Measurements from ENCODE around the gene METTL22.
A peak's percentile ranks its signal among the peaks of the same experiment; 100 is the strongest.

Gene METTL22

GRCh38 chr16:8591451-8591850, 30.0 kb upstream of the METTL22 start:
- no peak for DNase-seq (ENCODE audit: extremely low spot score, insufficient read length, low read depth)
- no peak for FAIRE-seq

GRCh38 chr16:8594149-8594666, 27.3 kb upstream of the METTL22 start:
- FAIRE-seq (no peak), DNase-seq (ENCODE audit: extremely low spot score, insufficient read length, low read depth) (no peak)

- DNase-seq (ENCODE audit: extremely low spot score, insufficient read length, low read depth) (no peak), FAIRE-seq (no peak)
These were observed 25.7 kb upstream of the METTL22 start for GRCh38 chr16:8595783-8596182.

GRCh38 chr16:8596581-8596980, 24.9 kb upstream of the METTL22 start:
- FAIRE-seq (no peak), DNase-seq (ENCODE audit: extremely low spot score, insufficient read length, low read depth) (no peak)

- no peak for DNase-seq (ENCODE audit: extremely low spot score, insufficient read length, low read depth)
These were observed 21.2 kb upstream of the METTL22 start for GRCh38 chr16:8600144-8600775.

DNA sequence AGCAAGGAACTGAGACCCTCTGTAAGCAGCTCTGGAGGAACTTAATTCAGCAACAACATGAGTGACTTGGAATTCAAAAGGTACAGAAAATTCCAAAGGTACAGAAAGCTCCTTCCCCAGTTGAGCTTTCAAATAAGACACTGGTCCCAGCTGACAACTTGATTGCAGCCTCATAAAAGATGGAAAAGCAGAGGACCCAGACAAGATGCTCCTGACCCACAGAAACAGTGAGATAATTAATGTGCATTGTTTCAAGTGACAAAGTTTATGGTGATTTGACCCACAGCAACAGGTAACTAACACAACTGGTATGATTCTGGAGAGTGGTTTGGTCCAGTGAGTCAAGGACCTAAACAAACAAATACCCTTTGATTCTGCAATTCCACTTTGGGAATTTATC, 15.9 kb upstream of the METTL22 start:
- DNase-seq (ENCODE audit: extremely low spot score, insufficient read length, low read depth) (no peak), FAIRE-seq (no peak)

More at GRCh38 chr16:8600144-8600775, 21.2 kb upstream of the METTL22 start:
- no peak for FAIRE-seq

DNA sequence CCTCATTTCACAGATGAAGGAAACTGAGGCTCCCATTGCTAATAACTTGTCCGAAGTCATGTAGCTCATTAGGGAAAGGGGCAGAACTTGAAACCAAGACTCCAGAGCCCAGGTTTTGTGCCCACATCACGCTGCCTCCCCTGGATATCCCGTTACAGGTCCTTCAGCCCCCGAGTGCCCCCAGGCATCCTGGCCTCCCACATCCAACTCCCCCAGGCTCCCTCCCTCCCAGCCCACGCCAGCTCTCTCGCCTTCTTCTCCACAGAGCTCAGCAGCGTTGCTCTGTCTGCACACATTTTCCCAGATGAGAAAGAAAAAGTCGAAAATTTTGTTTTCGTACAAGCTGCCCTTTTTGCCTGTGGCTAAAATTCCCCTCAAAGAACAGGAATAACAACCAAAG, 14.3 kb upstream of the METTL22 start:
- no peak for DNase-seq (ENCODE audit: extremely low spot score, insufficient read length, low read depth)
- no peak for FAIRE-seq

DNA sequence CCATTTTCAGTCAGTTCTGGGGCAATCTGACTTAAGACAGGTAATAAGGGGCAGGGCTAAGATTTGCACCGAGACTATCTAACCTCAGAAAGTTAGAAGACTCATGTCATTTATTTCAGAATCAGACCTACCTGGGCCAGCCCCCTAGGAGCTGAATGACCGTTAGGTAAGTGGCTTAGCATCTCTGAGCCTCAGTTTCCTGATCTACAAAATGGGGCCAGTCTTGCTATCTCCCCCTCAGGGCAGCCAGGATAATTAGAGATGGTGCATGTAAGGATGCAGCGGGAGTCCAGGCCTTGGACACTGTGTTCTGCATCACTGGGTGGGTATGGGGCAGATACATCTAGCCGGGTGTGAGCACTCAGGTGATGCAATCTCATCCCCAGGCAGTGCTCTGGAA, 10.4 kb upstream of the METTL22 start:
- no peak for DNase-seq (ENCODE audit: extremely low spot score, insufficient read length, low read depth)
- no peak for FAIRE-seq

DNA sequence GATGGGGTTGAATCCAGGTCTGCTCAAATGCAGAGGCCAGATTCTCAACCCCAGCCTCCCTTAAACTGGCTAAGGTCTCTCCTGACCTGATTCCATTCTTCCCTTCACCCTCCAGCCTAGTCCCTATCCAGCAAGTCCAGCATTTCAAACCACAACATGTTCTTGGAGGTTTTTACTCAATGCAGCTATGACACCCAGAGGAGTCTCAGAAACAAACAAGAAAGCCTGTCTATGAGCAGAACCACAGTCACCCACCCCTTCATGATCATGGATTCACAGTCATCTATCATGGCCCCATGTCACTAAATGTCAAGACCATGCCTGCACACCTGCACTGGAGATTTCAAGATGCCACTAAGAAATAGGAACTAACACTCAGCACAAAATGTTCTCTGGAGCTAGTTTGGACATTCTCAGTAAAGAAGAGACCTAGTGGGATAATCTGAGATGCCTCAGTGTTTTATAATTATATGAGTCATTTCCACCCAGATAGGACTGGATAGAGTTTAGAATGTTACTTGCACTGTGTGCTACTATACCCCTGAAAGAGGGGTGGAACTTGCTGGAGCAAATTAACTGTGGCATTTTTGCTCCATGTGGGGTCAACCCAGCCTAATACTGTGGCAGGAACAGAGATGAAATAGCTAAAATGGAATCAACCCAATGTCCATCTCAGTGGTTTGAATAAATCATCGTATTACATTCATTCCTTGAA, 9.5 kb upstream of the METTL22 start:
- FAIRE-seq (no peak), DNase-seq (ENCODE audit: extremely low spot score, insufficient read length, low read depth) (no peak)

GRCh38 chr16:8614435-8615029, 7.0 kb upstream of the METTL22 start:
- FAIRE-seq (no peak), DNase-seq (ENCODE audit: extremely low spot score, insufficient read length, low read depth) (no peak)

DNA sequence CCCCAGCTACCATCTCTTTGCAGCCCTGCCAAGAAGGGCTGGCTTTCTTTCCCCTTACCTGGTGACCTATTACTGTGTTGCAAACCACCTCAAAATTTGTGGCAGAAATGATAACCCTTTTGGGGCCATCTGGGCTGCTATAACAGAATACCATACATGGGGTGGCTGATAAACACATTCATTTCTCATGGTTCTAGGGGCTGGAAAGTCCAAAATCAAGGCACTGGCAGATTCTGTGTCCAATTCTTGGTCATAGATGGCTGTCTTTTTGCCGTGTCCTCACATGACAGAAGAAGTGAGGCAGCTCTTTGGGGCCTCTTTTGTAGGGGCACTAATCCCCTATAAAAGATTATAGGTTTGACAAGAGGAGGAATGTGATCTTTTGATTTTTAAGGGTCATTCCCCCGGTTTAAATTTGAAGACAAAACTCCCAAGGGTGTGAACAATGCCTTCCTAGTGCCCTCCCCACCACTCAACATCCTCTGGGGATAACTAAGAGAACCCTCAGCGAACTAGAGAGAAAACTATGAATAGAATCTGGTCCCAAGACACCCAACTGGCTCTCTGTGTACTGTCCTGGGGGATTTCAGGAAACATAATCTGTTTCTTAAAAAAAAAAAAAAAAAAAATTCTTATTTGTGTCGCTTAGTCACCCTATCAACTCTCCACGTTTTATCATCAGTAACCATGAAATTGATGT, 1.7 kb upstream of the METTL22 start:
- DNase-seq (ENCODE audit: extremely low spot score, insufficient read length, low read depth): no peak
- no peak for FAIRE-seq

DNA sequence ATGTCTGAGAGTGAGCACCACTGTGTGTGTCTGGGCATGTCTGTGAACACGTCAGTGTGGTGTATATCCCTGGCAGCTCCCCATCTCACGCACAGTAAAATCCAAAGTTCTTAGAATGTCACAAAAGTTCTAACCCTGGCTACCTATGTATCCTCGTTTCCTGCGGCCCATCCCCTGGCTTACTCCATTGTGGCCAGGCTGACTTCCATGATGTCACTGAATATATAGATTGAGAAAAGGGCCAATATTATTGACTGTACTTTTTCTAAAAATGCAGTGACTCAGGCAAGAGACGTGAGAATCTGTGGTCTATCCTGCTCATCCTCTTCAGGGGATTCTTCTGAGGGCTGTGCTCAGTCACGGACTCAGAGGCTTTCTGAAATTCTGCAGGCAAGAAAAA, 963 bp upstream of the METTL22 start:
- FAIRE-seq (no peak), DNase-seq (ENCODE audit: extremely low spot score, insufficient read length, low read depth) (no peak)

DNA sequence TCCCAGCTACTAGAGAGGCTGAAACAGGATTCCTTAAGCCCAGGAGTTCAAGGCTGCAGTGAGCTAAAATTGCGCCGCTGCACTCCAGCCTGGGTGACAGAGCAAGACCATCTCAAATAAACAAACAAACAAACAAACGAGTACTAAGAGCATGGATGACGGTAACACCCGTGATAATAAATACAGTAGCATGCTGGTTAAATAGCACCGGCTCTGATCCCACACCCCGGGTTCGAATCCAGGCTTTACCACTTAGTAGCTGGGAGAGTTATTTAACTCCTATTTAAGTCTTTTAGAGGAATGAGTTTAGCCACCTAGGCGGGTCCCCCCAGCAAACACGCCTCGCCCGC, 301 bp upstream of the METTL22 start:
- FAIRE-seq (peak; percentile 26), DNase-seq (ENCODE audit: extremely low spot score, insufficient read length, low read depth) (no peak)

DNA sequence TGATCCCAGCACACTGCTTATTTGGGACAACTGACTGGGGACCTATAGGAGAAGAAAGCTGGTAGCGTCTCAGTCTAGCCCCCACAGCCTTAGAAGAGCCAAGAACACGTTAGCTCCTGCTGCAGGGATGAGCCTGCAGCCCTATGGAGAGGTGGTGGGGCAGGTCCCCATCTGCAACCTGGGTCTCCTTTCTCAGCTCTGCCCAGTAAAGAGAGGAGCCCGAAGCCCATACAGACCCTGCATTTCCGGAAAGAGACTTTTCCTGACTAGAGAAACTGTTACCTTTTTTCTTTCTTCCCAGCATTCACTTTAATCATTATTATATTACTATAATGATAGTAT, 788 bp downstream of the METTL22 start:
- FAIRE-seq (no peak), DNase-seq (ENCODE audit: extremely low spot score, insufficient read length, low read depth) (no peak)

GRCh38 chr16:8623634-8624033, 2.1 kb downstream of the METTL22 start:
- DNase-seq (ENCODE audit: extremely low spot score, insufficient read length, low read depth) (no peak), FAIRE-seq (no peak)

DNA sequence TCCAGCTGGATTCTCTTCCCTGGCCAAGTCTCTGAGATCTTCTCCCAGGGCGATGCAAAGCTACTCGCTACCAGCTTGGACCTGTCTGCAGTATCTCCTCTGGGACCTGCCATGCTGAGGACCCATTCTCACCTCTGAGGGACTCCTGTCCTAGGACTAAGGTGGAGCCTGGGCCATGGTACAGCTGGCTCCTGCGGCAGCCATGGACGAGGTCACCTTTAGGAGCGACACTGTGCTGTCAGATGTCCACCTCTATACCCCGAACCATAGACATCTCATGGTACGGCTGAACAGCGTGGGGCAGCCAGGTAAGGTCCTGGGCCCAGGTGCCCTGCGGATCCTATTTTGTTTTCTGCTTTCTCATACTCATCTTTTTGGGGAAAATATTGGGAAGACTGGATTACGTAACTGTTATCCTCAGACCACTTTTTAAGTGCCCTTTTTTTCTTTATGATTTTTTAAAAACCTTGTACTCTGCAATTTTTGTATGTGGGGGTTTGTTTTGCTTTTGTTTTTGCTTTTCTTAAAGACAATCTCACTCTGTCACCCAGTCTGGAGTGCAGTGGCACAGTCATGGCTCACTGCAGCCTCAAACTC, 4.1 kb downstream of the METTL22 start:
- DNase-seq (ENCODE audit: extremely low spot score, insufficient read length, low read depth) (no peak), FAIRE-seq (no peak)

- FAIRE-seq (no peak), DNase-seq (ENCODE audit: extremely low spot score, insufficient read length, low read depth) (no peak)
These were observed 5.4 kb downstream of the METTL22 start for GRCh38 chr16:8626946-8627345.

DNA sequence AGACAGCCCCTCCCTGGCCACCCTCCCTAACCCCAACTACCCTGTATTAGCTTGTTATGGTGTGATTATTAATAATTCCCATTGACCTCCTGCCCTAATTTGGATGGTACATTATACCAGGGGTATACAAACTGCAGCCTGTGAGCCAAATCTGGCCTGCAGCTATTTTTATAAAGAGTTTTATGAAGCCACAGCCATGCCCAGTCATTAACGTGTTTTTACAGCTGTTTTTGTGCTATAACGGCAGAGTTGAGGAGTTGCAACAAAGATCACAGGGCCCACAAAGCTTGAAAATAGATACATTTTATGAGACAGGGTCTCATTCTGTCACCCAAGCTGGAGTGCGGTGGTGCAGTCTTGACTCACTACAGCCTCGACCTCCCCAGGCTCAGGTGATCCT, 6.0 kb downstream of the METTL22 start:
- no peak for FAIRE-seq
- DNase-seq (ENCODE audit: extremely low spot score, insufficient read length, low read depth): no peak

GRCh38 chr16:8628981-8629725, 7.7 kb downstream of the METTL22 start:
- DNase-seq (ENCODE audit: extremely low spot score, insufficient read length, low read depth) (no peak), FAIRE-seq (no peak)

Data from GM18507 (cell line).